SK-N-SH treated with all-trans-retinoic acid at 6 μM for 48 hours (cell line): ENCODE data around the gene KRTAP12-2.

Experiments used
- ATAC-seq: fragments of 200-7000 bp; cut with Tn5 transposase; 3 replicates; pipeline ENCODE4 v1.9.1; 2020; ENCODE audit warnings: mild to moderate bottlenecking, moderate library complexity
- ARNTL ChIP-seq: fragments of 450-650 bp; formaldehyde crosslinking; IDR thresholded peaks from 2 replicates; pipeline ENCODE4 v1.5.0; 2020; ENCODE audit warnings: low read depth, mild to moderate bottlenecking, moderate library complexity, borderline replicate concordance
- BACH2 ChIP-seq: fragments of 250-450 bp; sonication (Bioruptor Pico); IDR thresholded peaks from 2 replicates; pipeline ENCODE4 v1.9.0; 2021; ENCODE audit warnings: mild to moderate bottlenecking, borderline replicate concordance
- CREB5 ChIP-seq: fragments of 250-450 bp; sonication (Bioruptor Pico); IDR thresholded peaks from 2 replicates; pipeline ENCODE4 v1.5.1; 2020; ENCODE audit warnings: low read depth, mild to moderate bottlenecking, moderate library complexity
- CSDC2 ChIP-seq: fragments of 250-450 bp; sonication (Bioruptor Pico); IDR thresholded peaks from 2 replicates; pipeline ENCODE4 v1.5.0; 2020; ENCODE audit warnings: mild to moderate bottlenecking, moderate library complexity
- CSRNP3 ChIP-seq: fragments of 250-450 bp; sonication (Bioruptor Pico); IDR thresholded peaks from 2 replicates; pipeline ENCODE4 v1.5.1; 2021; ENCODE audit warnings: mild to moderate bottlenecking, moderate library complexity
- GLIS3 ChIP-seq: fragments of 250-450 bp; sonication (Bioruptor Pico); IDR thresholded peaks from 2 replicates; pipeline ENCODE4 v1.5.0; 2020; ENCODE audit warnings: mild to moderate bottlenecking, moderate library complexity
- ISL1 ChIP-seq: fragments of 250-450 bp; sonication (Bioruptor Pico); IDR thresholded peaks from 2 replicates; pipeline ENCODE4 v2.1.2; 2022; ENCODE audit warnings: mild to moderate bottlenecking, moderate library complexity
- OSR1 ChIP-seq: fragments of 250-450 bp; sonication (Bioruptor Pico); IDR thresholded peaks from 2 replicates; pipeline ENCODE4 v1.8.0; 2022; ENCODE audit warnings: moderate library complexity, mild to moderate bottlenecking, inconsistent platforms
- PATZ1 ChIP-seq: fragments of 250-450 bp; sonication (Bioruptor Pico); IDR thresholded peaks from 2 replicates; pipeline ENCODE4 v1.8.0; 2020; ENCODE audit warnings: mild to moderate bottlenecking, moderate library complexity, borderline replicate concordance
- POU6F1 ChIP-seq: fragments of 250-450 bp; sonication (Bioruptor Pico); IDR thresholded peaks from 2 replicates; pipeline ENCODE4 v1.8.0; 2021; ENCODE audit warnings: low read depth, mild to moderate bottlenecking, moderate library complexity, borderline replicate concordance
- PPARA ChIP-seq: fragments of 250-450 bp; sonication (Bioruptor Pico); IDR thresholded peaks from 2 replicates; pipeline ENCODE4 v1.5.0; 2020; ENCODE audit warnings: mild to moderate bottlenecking, borderline replicate concordance
- RARB ChIP-seq: fragments of 250-450 bp; sonication (Bioruptor Pico); IDR thresholded peaks from 2 replicates; pipeline ENCODE4 v1.8.0; 2021; ENCODE audit warnings: mild to moderate bottlenecking, moderate library complexity
- SNAI2 ChIP-seq: fragments of 250-450 bp; sonication (Bioruptor Pico); IDR thresholded peaks from 2 replicates; pipeline ENCODE4 v1.5.0; 2020; ENCODE audit warnings: mild to moderate bottlenecking, moderate library complexity
- TCF4 ChIP-seq: fragments of 250-450 bp; sonication (Bioruptor Pico); IDR thresholded peaks from 2 replicates; pipeline ENCODE4 v1.8.0; 2021; ENCODE audit warnings: mild to moderate bottlenecking, moderate library complexity, borderline replicate concordance
- TOX ChIP-seq: fragments of 250-450 bp; sonication (Bioruptor Pico); IDR thresholded peaks from 2 replicates; pipeline ENCODE4 v1.8.0; 2021; ENCODE audit warnings: mild to moderate bottlenecking, moderate library complexity, borderline replicate concordance
- TSHZ2 ChIP-seq: fragments of 250-450 bp; sonication (Bioruptor Pico); IDR thresholded peaks from 2 replicates; pipeline ENCODE4 v1.5.0; 2020; ENCODE audit warnings: mild to moderate bottlenecking, moderate library complexity
- ZC3H10 ChIP-seq: fragments of 250-450 bp; sonication (Bioruptor Pico); IDR thresholded peaks from 2 replicates; pipeline ENCODE4 v1.5.1; 2021; ENCODE audit warnings: mild to moderate bottlenecking, moderate library complexity
- ZFP3 ChIP-seq: fragments of 250-450 bp; sonication (Bioruptor Pico); IDR thresholded peaks from 2 replicates; pipeline ENCODE4 v1.5.0; 2020; ENCODE audit warnings: mild to moderate bottlenecking, moderate library complexity
- ZFP30 ChIP-seq: fragments of 450-650 bp; formaldehyde crosslinking; IDR thresholded peaks from 2 replicates; pipeline ENCODE4 v1.5.0; 2022; ENCODE audit warnings: mild to moderate bottlenecking, moderate library complexity
- ZNF565 ChIP-seq: fragments of 450-650 bp; formaldehyde crosslinking; conservative IDR thresholded peaks from 2 replicates; pipeline ENCODE4 v1.5.0; 2020; ENCODE audit warnings: low read depth, mild to moderate bottlenecking, moderate library complexity
- ZNF70 ChIP-seq: fragments of 450-650 bp; formaldehyde crosslinking; IDR thresholded peaks from 2 replicates; pipeline ENCODE4 v1.5.0; 2020; ENCODE audit warnings: mild to moderate bottlenecking, moderate library complexity
- ZNF8 ChIP-seq: fragments of 450-650 bp; formaldehyde crosslinking; IDR thresholded peaks from 2 replicates; pipeline ENCODE4 v1.5.0; 2020; ENCODE audit warnings: mild to moderate bottlenecking, moderate library complexity

KRTAP12-2 gene

DNA sequence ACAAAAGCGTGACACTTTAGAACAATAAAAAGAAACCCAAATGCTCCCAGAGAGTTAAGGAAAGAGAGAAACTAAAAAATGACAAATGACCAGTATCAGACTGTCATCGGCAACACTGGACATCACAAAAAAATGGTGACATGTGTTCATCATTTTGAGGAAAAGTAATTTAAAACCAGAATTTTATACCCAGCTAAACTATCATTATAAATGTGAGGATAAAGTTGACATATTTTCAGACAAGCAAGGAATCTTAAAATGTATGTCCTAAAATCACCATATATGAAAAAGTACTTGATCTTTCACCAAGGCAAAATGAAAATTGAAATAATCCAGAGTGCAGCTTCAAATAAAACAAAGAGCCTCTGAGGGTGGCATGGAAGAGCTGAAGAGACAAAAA, 21.8 kb downstream of the KRTAP12-2 start (continued):
- TF ChIP-seq POU6F1 (CRISPR knock-in tag) (no peak), CSRNP3 (CRISPR knock-in tag) (no peak), ARNTL (CRISPR knock-in tag) (no peak), ISL1 (CRISPR knock-in tag) (no peak), SNAI2 (CRISPR knock-in tag) (no peak)

GRCh38 chr21:44643741-44644310, 22.9 kb downstream of the KRTAP12-2 start:
- no peak for ATAC-seq
- no peak for TF ChIP-seq ZFP3 (CRISPR knock-in tag)
- no peak for TF ChIP-seq CSRNP3 (CRISPR knock-in tag)
- TF ChIP-seq BACH2, result no peak
- no peak for TF ChIP-seq ZFP30 (CRISPR knock-in tag)
- TF ChIP-seq TOX, result no peak
- no peak for TF ChIP-seq ZC3H10 (CRISPR knock-in tag)
- TF ChIP-seq PPARA (CRISPR knock-in tag), result no peak
- no peak for TF ChIP-seq ZNF8 (CRISPR knock-in tag)
- TF ChIP-seq ZNF565, result no peak
- TF ChIP-seq GLIS3 (CRISPR knock-in tag), result no peak
- no peak for TF ChIP-seq TCF4 (CRISPR knock-in tag)
- no peak for TF ChIP-seq ARNTL (CRISPR knock-in tag)
- no peak for TF ChIP-seq ZNF70
- no peak for TF ChIP-seq CSDC2 (CRISPR knock-in tag)
- no peak for TF ChIP-seq POU6F1 (CRISPR knock-in tag)
- TF ChIP-seq OSR1 (CRISPR knock-in tag), result no peak
- no peak for TF ChIP-seq TSHZ2 (CRISPR knock-in tag)
- TF ChIP-seq CREB5 (CRISPR knock-in tag), result no peak
- no peak for TF ChIP-seq PATZ1 (CRISPR knock-in tag)
- TF ChIP-seq RARB (CRISPR knock-in tag), result no peak
